ENCODE measurements around the gene DENND1A.

Gene DENND1A

DNA sequence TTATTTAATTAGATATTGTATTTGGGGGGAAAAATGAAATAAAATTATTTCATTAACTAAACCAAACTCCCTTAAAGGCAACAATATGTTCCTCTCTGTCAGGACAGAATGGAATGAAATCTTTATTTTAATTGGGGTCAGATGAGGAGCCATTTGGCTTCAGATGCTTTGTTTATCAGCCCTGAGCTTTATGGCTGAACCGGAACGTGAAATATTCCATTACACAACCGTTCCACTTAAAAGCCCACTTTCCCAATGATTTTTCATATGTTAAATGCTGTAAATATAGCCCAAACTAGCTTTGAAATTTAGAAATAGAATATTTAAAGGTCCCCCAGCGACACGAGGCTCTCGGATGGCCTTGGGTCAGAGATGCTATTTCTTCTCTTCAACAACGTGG, 424.4 kb downstream of the DENND1A start:
- TF ChIP-seq, protein P1, sequence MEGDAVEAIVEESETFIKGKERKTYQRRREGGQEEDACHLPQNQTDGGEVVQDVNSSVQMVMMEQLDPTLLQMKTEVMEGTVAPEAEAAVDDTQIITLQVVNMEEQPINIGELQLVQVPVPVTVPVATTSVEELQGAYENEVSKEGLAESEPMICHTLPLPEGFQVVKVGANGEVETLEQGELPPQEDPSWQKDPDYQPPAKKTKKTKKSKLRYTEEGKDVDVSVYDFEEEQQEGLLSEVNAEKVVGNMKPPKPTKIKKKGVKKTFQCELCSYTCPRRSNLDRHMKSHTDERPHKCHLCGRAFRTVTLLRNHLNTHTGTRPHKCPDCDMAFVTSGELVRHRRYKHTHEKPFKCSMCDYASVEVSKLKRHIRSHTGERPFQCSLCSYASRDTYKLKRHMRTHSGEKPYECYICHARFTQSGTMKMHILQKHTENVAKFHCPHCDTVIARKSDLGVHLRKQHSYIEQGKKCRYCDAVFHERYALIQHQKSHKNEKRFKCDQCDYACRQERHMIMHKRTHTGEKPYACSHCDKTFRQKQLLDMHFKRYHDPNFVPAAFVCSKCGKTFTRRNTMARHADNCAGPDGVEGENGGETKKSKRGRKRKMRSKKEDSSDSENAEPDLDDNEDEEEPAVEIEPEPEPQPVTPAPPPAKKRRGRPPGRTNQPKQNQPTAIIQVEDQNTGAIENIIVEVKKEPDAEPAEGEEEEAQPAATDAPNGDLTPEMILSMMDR (conservative IDR thresholded peaks at IDR 0.05; ENCODE audit: control insufficient read depth, insufficient read depth, low read depth, low read length) = no peak
- no peak overlapping the region for H3K4me3 ChIP-seq (ENCODE audit: control insufficient read depth, low read depth, low read length)
- no peak for DNase-seq (ENCODE audit: low read depth)

DNA sequence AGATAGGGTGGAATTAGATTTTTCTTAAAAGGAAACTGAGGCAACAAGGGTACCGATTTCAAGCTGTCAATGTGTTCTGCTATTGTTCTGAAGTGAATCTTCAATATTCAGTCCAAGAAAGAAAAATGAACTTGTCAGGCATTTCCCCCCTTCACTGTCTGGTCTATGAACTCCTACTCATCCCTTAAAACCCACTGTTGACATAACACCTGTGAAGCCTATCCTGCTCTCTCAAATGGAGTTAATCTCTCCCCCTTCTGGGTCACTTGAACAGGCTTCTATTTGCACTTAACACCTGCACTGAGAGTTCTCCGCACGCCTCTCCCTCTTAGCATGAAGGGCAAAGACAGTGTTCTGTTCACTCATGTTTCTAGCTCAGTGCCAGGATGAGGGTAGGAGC, 429.6 kb downstream of the DENND1A start:
- no peak overlapping the region for H3K4me3 ChIP-seq (ENCODE audit: control insufficient read depth, low read depth, low read length)
- TF ChIP-seq, protein P1 (conservative IDR thresholded peaks at IDR 0.05; ENCODE audit: control insufficient read depth, insufficient read depth, low read depth, low read length) = no peak
- DNase-seq (ENCODE audit: low read depth) = no peak

GRCh38 chr9:123497830-123498229, 432.1 kb downstream of the DENND1A start:
- H3K4me3 ChIP-seq (ENCODE audit: control insufficient read depth, low read depth, low read length) = no peak overlapping the region
- TF ChIP-seq, protein P1 (conservative IDR thresholded peaks at IDR 0.05; ENCODE audit: control insufficient read depth, insufficient read depth, low read depth, low read length) = no peak
- DNase-seq (ENCODE audit: low read depth) = no peak

DNA sequence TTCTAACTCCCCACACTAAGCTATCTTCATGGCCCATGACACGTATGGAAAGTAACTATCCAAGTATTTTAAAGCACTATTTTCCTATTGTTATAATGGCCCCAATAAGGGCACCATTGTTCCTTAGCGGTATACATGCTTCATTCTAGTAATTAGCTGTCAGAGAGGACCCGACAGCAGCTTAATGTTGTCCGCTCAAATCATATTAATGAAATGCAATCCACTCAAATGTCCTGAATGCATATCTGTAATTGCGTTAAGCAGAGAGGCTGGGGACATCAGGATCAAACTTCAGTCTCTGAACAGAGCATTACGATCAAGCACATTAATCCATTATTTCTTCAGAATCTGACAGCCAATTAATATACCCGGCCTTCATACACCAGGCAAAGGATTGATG, 434.2 kb downstream of the DENND1A start:
- no peak overlapping the region for H3K4me3 ChIP-seq (ENCODE audit: control insufficient read depth, low read depth, low read length)
- DNase-seq (ENCODE audit: low read depth) = no peak
- TF ChIP-seq, protein P1 (conservative IDR thresholded peaks at IDR 0.05; ENCODE audit: control insufficient read depth, insufficient read depth, low read depth, low read length) = no peak

- TF ChIP-seq, protein P1 (conservative IDR thresholded peaks at IDR 0.05; ENCODE audit: control insufficient read depth, insufficient read depth, low read depth, low read length) = no peak
- no peak overlapping the region for H3K4me3 ChIP-seq (ENCODE audit: control insufficient read depth, low read depth, low read length)
- no peak for DNase-seq (ENCODE audit: low read depth)
These were observed 436.3 kb downstream of the DENND1A start for GRCh38 chr9:123493627-123494026.

- no peak overlapping the region for H3K4me3 ChIP-seq (ENCODE audit: control insufficient read depth, low read depth, low read length)
- DNase-seq (ENCODE audit: low read depth) = no peak
- TF ChIP-seq, protein P1 (conservative IDR thresholded peaks at IDR 0.05; ENCODE audit: control insufficient read depth, insufficient read depth, low read depth, low read length) = no peak
These were observed 439.2 kb downstream of the DENND1A start for GRCh38 chr9:123490688-123491087.

DNA sequence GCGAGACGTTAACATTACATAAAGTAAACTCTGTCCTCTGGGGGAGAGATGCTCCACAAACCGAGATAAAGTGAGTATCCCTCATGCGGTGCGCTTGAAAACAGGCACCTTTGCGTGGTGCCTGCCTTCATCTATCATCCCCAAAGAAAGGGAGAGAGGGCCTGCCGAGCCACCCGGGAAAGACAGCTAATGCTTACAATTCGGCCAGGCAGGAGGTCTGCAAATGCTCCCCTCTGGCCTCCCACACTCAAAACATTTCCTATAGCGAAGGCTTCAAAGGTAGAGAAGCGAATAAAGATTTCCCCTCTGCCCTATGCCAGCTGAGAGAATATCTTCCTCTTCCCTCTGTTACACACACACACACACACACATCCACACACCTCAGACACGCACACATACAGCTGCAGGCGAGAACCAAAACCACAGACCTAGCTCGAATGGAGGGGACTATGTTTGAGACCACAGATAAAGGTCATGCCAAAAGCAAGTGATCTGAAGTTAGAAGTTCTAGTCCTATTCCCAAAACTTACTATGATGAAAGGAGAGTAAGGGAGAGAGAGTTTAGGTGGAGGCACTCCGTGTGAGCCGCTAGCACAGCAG, 441.1 kb downstream of the DENND1A start:
- no peak overlapping the region for H3K4me3 ChIP-seq (ENCODE audit: control insufficient read depth, low read depth, low read length)
- DNase-seq (ENCODE audit: low read depth) = no peak
- TF ChIP-seq, protein P1 (conservative IDR thresholded peaks at IDR 0.05; ENCODE audit: control insufficient read depth, insufficient read depth, low read depth, low read length) = no peak
